H4 (cell line): ENCODE data around the gene FAF2. TPM values are rescaled to one million over a fixed set of nuclear protein-coding genes. Genes with fewer than 3 reads are reported as not detected.

Experiments
- DNase-seq: peaks from one replicate; pipeline ENCODE4 v3.0.0-alpha.2; 2015; ENCODE audit warnings: low spot score
- total RNA-seq: library from RNA; depleted of rRNA; stranded (reverse); fragments of >200 nt; shearing (Covaris generic); gene quantifications from 2 replicates; pipeline ENCODE4 v1.2.3, GENCODE V29; 2014

FAF2 gene
- total RNA-seq, 1 experiment from 2014 or later = 64.6 TPM

DNA sequence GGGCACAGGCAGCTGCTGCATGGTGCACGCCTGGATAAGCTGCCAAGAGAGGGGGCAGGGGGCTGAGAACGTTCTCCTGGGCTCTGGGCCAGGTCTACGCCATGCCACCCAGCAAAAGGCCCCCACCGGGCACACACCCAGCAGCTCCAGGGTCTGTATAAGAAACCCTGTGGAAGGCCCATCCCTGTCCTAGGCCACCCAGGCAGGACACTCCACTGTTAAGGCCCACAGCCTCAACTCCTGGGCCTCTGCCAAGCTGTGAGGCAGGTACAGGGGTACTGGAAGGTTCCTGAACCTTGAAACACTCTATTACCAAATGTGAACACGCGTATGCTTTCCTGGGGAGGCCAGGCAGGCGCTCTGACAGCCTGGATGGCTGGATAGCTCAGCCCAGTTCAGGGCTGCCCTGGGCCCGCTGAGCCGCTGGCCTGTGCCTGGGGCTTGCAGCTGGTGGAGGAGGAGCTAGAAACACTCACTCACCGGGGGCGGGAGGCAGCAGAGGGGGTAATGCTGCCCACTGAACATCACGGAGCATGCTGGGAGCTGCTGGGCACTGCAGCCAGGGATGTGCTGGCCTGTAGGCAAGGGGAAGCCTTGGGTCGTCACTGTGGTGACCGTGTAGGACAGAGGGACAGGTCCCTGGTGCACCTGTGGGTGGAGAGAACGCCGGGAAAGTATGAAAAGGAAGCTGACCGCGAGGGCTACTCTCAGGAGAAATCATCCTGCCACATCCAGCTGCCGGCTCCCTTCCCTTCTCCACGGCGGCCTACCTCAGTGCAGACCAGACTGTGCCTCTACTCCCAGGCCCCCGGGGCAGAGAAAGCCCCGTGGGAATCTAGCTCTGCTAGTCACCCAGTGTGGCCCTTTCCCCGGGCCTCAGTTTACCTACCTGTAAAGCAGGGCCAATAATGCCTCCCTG, 83.1 kb downstream of the FAF2 start:
- DNase-seq = peak; percentile 24

DNA sequence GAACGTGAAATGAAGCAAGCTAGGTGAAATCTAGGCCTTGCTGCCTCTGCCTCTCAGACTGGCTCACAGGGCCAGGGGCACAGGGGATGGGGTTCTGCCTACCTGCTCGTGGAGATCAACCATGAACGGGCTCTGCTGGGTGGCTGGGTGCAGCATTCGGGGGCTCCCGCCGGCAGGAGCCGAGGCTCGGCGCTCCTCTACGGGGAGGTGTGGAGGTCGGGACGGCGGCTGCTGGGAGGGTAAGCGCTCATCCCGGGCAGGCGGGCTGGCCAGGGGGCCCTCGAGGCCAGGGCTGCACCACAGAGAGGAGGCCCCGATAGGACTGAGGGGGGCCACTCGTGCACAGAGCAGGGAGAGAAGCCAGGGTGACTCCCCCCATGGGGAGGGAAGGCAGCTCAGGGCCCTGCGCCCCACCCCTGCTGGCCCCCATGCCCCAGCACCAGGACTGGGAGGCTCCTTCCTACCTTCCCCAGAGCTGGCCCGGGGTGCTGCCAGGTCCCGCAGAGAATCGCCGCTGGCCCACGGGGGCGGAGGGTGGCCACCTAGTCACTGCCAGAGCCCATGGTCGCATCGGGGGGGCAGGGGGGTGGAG, 83.8 kb downstream of the FAF2 start:
- DNase-seq = no peak

DNA sequence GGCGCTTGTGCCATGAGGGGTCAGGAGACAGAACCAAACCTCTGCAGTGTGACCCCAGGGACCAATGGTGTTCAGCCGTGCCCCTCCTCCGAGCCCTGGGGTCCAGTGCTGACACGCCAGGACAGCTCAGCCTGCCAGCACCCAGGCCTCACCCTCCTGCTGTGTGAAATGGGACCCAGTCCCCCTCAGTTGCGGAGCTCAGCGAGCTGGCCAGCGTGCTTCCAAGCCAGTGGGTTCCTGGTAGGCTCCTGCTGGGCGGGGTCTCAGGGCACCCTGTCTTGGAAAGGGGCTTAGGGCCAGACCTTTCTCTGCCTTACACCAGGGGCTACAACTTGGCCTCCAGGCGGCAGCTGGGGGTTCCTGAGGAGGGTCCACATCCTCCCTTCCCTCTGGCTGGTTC, 84.6 kb downstream of the FAF2 start:
- DNase-seq = no peak

DNA sequence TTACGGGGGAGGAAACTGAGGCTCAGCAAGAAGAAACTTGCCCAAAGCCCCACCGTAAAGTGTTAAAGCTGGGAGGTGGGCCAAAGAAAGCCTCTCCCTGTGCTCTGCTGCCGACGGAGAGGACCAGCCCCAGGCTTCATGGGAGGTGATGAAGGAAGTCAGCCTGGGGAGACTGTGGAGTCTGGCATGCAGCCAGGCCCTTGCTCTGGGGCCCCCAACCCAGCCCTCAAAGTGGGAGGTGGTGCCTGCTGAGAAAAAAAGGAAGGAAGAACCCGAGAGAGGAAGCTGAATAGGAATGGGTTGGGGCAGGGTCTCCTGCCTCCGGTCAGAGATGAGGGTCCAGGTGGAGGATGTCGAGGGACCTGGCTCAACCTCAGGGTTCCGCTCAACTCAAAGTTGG, 85.2 kb downstream of the FAF2 start:
- DNase-seq = no peak

DNA sequence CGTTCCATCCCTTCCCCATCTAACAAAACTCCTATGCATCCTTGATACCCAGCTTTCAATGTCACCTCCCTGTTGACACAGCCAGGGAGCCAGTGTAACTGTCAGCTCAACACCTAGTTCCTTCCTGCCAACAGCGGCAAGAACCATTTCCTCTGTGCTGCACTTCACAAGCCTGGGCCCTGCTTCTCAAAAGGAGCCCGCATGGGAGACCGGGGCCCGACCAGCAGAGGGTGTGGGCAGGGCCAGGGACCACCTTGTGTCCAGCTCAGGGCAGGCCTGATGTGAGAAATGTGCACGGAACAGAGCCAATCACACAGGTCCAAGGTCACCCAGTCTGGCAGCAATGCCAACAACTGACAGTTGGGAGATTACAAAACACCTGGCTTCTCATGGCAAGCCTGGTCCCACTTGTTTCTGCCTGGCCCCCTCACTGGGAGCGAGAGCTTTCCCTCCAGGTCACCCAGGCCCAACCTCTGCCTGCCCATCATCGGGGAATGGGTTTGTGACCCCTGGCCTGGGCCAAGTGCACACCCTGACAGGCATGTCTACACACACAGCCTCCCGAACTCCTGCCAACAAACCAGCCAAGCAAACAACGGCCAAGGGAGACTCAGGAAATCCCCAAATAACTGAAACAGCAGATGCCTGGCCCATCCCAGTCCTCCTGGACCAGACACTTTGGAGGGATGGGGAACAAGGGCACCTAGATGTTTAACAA, 85.9 kb downstream of the FAF2 start:
- no peak for DNase-seq

DNA sequence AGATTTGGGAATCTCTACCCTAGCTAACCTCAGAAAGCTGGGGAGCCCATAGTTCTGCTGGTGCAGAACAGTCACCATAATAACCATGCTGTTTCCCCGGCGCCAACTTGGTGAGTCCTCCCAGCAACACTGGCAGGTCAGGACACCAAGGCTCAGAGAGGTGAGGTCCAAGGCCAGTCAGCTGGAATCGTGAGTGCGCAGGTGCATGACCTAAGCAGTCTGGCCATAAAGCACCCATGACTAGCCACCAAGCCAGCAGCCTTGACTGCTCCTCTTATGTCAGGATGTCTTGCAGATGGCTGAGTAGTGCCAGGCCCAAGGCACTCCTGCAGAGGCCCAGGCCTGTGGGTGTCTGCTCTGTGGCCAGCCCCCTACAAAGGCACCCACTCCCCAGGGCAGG, 86.5 kb downstream of the FAF2 start:
- DNase-seq = no peak

DNA sequence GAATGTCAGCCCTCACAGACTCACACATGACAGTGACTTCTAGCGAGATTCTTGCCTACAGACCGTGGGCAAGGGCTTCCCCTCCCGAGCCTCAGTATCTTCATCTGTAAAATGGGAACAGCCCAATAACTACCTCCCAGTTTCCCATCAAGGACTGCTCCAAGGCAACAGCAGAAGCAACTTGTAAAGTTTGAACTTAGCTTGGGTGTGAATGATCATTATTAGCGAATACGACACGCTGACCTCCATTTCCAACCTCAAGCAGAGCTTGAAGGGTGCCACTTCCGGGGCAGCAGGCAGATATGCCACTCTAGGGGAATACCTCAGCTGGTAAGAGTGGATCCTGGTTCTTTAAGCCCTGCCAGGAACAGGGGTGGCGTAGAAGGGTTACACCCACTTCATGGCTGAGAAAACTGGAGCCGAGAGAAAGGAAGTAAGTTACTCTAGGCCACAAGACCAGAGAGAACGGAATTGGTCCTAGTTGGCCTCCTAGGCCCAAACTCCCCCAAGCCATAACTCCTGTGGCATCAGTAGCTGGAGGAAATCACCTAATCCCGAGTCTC, 87.0 kb downstream of the FAF2 start:
- DNase-seq = peak; percentile 50

DNA sequence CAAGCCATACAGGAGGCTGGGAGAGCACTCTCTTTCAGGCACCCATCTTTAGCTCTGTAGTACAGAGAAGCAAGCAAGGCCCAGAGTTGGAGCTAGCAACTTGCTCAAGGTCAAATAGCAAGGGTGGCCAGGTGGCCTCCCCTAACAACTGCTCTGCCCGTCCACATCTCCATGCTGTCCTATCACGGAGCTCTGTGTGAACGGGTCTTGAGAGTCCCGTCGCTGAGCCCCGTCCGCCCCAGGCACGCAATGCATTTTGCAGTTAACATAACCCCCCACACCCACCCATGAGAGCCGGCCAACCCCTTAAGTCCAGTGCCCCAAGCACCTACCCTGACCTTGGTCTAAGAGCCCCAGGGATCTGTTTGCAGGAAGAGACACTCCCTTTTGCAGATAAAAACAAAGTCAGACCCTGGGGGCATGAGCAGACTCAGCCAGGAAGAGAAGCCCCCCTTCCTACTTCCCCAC, 87.5 kb downstream of the FAF2 start:
- peak; percentile 22 for DNase-seq

DNA sequence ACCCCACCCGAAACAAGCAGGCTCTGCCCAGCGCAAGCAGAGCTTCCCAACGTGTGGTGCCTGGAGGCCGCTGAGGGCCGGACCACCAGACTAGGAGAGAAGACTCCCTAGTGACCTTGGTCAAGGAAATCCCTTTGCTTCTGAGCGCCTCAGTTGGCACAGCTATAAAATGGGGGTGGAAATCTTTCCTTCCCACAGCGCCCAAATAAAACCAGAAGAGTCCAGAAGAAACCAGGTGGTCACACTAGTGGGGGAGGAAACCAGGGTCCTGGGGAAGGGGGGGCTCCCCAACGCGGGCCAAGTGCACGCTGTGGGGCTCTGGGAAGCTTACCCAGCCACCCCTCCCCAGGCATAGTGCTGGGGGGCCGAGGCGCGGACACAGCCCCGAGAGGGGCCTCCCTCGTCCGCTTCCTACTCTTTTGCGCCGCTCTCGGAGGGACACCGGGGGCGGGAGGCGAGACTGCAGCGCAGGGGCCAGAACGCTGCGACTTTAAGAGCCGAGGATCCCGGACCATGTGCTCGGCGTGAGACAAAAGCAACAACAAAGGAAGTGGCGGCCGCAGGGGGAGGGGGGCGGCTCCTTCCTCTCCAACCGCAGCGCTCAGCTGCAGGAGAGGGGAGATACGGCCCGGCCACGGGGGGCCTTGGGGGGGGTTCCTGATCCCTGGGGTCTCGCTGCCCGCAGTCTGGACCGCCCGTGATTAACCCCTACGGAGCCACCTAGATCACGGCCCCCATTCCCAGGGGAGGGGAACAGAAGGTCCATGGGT, 88.1 kb downstream of the FAF2 start:
- peak; percentile 83 for DNase-seq

DNA sequence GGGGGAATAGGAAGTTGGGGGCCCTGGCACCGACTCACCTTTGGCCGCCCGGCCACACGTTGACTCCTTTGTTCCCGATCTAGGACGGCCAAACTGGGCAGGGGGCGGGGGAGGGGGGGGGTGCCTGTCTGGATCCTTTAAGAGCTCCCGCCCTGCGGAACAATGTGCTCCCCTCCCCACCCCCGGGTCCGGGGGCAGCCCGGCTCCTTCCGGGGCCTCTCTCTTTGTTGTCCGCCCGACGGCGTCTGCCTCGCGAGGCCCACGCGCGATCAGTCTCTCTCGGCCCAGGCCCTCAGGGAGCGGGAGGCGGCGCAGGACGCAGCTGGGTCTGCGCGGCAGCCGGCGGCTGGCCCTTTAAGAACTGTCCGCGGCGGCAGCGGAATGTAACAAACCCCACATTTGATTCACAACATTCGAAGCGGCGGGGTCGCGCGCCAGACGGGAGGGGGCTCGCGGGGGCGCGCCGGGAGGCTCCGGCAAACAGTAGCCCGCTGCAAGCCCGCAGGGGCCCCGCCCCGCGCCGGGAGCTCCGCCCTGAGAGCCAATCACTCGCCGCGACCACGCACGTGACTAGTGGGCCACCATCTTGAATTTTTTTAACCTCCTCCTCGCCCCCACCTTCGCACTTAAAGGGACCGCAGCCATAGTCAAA, 88.8 kb downstream of the FAF2 start, which contains the start of gene RNF44:
Gene RNF44 (minus strand): TSS at position 501 of the 652 bp plus-strand sequence. CDS start 4,930 bp downstream, outside the sequence.
- peak; percentile 98 for DNase-seq

DNA sequence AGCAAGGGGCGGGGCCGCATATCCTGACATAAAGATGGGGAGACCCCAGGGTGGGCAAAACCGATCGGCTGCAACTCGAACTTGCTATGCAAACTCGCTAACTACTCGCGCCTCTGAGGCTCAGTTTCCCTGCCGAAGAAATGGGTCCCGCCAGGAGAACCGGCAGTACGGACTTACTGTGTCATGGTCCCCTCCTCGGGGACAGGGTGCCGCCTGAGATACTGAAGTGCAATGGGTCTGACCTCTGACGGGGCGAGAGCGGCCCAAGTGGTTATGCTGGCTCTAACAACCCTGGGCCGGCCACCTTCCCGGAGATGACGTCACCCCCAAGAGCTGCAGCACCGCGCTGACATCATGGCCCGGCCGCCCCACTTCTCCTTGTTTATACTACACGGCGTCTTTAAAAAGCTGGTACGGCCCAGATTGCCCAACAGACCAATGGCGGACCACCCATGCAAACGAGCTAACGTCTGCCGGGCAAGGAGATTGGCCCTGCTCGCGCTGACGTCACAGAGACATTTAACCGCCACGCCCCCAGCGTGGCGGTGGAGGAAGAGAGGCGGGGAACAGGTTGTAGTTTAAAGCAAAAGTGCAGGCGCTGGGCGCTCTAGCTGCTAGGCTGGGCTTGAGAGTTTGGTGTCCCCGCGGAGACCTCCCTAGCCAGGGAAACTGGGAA, 89.5 kb downstream of the FAF2 start:
- peak; percentile 100 for DNase-seq

DNA sequence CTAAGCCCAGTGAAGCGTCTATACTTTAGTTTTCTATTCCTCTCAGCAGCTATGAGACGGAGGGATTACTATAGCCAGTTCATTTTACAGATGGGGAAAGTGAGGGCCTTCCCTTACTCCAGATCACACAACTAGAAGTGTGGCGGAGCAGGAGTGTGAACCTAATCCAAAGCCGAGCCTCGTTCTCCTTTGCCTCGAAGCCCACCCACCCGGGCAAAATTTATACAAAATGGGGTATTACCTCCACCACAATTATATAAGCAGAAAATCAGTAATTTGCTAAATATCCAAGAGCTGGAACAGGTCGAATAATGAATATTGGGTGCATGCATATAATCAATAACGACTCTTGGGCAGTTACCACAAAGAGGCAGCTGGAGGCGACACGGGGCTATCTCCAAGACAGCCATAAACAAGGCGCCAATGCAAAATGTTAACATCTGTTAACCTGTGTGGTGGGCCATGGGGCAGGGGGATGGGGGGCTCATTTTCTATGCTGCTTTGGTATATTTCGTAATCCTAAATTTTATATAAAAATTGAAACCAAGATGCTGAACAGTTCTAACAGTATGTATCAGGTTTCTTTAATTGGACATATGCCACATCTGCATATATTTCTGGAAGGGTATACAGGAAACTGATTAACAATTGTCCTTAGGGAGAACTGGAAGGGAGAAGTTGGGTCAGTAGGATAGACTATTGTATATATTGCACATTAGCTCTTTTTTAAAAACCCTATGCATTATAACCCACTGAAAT, 90.2 kb downstream of the FAF2 start:
- no peak for DNase-seq

DNA sequence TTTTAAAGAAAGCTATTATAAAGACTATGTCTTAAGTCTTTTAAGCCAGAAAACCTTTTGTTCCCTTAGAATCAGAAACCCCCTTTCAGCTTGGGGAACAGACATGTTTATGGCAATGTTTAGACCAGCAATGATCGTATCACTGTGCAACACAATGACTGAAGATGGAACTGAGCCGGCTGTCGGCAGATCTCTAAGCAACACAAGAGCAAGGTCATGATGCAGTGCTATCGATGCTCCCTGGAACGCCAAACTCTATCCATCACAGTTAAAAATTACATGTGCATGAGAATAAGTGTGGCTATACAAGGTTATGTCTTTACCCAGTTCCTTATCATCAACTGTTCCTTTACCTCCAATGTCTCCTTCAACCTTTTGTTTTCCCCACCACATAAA, 90.8 kb downstream of the FAF2 start:
- no peak for DNase-seq

DNA sequence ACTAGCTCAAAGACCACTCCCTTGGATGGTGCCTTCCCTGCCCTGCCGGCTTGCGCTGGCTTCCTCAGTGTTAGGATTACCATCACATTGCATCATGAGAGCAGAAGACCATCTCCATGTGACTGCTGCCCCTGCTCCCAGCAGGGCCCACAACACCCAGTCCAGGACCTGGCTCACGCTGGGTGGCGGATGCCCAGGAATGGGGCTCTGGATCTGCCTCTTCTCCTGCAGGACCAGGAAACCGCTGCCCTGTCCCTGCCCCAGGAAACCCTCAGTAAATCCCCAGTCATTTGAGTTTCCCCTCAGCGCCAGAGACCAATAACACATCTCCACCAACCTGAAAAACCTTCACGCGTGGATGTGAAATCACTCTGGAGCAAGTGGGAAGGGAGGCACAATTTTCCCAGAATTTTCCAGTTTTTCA, 92.3 kb downstream of the FAF2 start:
- DNase-seq = no peak

DNA sequence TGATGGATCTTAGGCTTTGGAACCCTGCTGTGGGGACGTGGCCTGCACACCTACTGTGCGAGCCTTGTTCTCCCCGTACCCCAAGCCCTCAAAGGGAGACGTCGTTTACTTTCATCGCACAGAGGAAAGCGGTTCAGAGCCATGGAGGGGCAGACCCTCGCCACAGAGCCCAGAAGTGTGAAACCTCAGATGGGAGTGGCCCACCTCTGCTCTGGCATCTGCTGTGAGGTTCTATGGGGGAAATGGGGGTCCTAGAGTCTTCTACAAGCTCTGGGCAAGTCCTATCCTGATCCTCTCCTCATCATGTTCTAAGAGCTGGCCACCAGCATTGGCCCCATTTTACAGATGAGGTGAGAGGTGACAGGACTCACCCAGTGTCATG, 92.8 kb downstream of the FAF2 start:
- no peak for DNase-seq

DNA sequence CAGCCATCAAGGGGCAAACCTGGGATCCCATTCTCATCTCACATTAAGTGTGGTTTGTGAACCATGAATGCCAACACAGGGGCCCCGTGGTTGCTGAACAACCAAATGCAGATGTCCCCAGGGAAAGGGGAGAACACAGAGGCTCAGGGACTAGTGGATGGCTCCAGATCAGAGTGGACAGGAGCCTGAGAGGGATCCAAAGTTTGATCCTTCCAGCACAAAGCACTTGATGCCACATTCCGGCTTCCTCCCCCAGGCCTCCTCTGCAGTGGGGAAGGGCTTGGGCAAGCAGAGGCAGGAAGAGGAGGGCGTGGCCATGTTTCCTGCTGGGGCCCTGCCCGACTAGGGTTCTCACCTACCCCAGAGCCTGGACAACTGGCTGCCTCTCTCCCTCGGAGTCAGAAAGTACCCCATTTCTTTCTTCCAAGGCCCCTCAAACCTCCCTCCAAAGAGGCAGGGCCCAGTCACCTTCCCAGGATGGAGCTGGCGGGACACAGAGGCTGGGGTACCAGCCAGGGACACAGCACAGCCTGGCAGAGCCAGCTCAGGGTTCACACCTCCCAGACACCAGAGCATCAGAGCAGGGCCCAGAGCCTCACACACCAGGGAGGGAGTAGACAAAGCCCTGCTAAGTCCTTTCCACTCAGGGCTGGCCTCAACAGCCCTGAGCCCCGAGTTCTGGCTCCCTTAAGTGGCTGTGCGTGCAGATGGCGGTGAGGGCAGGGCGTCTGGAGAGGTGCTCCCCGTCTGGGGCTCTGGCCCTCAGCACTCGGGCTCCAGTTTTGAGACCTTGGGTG, 93.4 kb downstream of the FAF2 start:
- peak; percentile 72 for DNase-seq

DNA sequence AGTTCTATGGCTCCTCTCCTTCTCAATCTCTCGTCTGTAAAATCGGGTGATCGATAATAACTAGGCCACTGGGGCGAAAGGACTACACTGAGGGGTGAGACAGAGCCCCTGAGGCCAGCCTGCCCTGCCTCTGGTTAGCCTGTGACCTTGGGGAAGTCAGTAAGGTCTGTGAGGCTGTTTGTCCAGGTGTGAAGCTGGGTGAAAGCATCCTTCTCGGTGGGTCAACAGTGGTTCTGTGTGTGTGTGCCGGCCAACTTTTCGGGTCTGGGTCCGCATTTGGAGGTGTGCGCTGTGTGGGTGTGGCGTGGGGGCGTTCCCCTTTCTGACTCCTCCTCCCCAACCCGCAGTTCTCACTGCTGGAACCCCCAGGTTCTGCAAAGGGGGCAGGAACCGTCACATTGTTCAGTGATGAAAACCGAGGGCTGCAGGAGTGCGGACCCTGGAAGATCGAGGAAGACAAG, 94.0 kb downstream of the FAF2 start:
- DNase-seq = no peak
